ENCODE measurements around the gene PTAFR.

The PTAFR gene

DNA sequence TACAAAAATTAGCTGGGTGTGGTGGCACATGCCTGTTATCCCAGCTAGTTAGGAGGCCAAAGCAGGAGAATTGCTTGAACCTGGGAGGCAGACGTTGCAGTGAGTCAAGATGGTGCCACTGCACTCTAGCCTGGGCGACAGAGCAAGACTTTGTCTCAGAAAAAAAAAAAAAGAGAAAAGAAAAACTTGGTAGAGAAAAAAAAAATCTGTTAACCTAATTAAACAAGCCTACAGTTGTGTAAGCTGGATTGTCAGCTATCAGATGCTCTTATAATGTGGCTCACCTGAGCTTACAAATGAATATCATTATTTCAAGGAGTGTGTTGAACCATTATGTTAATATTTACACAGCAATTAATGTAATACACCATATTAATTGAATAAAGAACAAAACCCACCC, 61.6 kb downstream of the PTAFR start:
- DNase-seq = no peak

GRCh38 chr1:28113242-28113572, 63.3 kb downstream of the PTAFR start:
- no peak for DNase-seq

DNA sequence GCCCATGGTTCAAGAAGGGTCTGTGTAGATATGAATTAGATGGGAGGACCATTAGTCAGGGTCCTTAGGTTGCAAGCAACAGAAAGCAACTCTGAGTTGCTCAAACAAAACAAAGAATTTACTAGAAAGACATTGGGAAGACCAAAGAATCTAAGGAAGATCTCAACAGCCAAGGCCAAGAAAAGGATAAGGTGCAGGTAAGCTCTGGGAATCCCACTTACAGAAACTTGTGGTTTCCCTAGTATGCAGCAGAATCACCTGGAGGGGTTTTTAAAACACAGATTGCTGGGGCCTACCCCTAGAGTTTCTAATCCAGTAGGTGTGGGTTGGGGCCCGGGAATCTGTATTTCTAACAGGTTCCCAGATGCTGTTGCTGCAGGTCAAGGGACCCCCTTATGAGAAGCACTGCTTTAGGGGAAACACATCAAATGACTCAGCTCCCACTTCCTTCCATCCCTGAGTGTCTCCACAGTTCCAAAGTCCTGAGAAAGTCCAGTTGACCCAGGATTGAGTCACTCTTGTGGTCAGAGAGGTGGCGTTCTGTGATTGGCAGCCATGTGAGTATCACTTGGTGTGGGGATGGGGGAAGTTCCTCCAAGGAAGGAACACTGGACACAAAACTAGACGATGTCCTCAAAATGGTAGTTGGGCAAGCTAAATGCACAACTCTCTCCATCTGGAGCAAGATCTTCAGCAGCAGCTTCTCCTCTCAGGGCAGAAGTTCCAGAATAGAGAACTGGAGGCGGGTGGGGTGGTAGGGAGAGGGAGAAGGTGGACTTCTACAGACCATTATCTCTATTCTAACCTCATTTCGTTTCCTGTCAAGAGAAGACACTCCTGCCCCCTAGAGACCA, 63.9 kb downstream of the PTAFR start:
- DNase-seq = no peak

- no peak for DNase-seq
Measured at GRCh38 chr1:28111157-28111556, 65.3 kb downstream of the PTAFR start.

GRCh38 chr1:28110555-28110954, 65.9 kb downstream of the PTAFR start:
- no peak for DNase-seq

DNA sequence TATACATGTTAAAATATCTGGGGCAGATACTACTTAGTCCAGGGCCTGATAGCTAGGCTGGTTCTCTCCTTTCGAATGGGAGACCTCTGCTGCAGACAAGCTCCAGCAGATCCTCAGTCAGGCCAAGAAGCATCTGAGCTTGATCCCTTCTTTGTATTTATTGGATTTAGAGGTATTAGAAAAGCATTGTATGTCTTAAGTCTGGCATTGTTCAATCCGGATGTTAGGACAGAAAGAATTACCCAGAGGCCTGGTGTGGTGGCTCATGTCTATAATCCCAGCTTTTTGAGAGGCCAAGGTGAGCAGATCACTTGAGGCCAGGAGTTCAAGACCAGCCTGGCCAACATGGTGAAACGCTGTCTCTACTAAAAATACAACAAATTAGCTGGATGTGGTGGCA, 66.9 kb downstream of the PTAFR start:
- no peak for DNase-seq

DNA sequence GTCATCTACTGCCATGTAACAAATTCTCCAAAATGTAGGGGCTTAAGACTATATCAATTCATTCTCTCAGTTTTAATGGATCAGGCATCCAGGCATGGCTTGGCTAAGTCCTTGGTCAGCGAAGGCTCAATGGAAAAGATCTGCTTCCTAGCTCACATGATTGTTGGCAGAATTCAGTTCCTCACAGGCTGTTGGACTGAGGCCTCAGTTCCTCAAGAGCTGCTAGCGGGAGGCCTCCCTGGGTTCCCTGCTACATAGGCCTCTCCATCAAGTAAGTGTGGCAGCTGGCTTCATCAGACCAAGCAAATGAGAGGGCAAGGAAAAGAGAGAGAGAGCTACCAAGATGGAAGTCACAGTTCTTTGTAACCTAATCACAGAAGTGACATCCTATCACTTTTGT, 68.5 kb downstream of the PTAFR start:
- no peak for DNase-seq

DNA sequence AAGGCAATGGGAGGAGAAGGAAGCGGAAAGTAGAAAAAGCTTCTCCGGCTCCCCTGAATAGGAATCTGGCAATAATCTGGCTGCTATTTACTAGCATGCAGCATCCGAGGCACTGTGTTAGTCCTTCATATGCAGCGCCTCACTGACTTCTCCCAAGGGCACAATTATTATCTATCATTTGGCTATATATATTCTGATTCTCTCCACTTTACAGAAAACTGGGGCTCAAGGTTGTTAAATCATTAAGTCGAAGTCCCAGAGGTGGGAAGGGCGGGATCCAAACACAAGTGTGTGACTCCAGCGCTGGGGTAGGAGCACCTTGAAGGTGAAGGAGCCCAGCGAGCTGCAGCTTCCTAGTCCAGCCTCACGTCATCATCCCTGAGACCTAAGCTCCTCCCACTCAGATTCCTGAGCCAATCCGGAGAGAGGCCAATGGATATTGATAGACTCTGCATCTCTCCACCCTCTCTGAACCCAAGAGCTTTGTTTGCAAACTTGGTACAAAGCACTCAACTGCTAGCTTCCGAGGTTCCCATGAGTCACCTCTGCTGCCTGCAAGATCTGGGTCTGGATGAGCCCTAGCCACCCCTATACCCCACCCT, 71.5 kb downstream of the PTAFR start:
- DNase-seq = no peak

GRCh38 chr1:28102189-28102588, 74.3 kb downstream of the PTAFR start:
- DNase-seq = no peak

GRCh38 chr1:28099050-28099769, 77.3 kb downstream of the PTAFR start:
- DNase-seq = no peak

Measured in NCI-H524 (cell line).